Spleen (tissue), 11 donors: ENCODE results near the gene ZNF672. TPM values are rescaled to one million over a fixed set of nuclear protein-coding genes. Genes with fewer than 3 reads are reported as not detected.
A peak's percentile ranks its signal among the peaks of the same experiment; 100 is the strongest.

Experiments used
- DNase-seq: peaks from one replicate; pipeline ENCODE4 v3.0.0-alpha.2; 2020
- H3K27ac ChIP-seq, 8 donors: fragments of 200-600 bp; sonication (generic) in 7 of 8; 1 replicate in 4 of 8; 2 replicates in 4 of 8; pipeline versions ENCODE4 v1.5.0 to v1.8.0; 2016 to 2021; ENCODE audit warnings: inconsistent platforms in 4 of 8, mild to moderate bottlenecking in 4 of 8, moderate library complexity in 1 of 8
- H3K27me3 ChIP-seq, 7 donors: fragments of 200-600 bp; sonication (generic) in 6 of 7; replicated peaks in 1 of 7; 1 replicate in 4 of 7; 2 replicates in 3 of 7; pipeline versions ENCODE4 v1.5.0 to v1.8.0; 2016 to 2021; ENCODE audit warnings: inconsistent platforms in 3 of 7, mild to moderate bottlenecking in 1 of 7
- H3K36me3 ChIP-seq, 6 donors: fragments of 200-600 bp; sonication (generic) in 5 of 6; 1 replicate in 4 of 6; 2 replicates in 2 of 6; pipeline versions ENCODE4 v1.5.0 to v1.8.0; 2016 to 2021; ENCODE audit warnings: inconsistent platforms in 2 of 6
- H3K4me1 ChIP-seq, 6 donors: fragments of 200-600 bp; sonication (generic) in 5 of 6; 1 replicate in 3 of 6; 2 replicates in 3 of 6; pipeline versions ENCODE4 v1.5.0 to v1.8.0; 2016 to 2021; ENCODE audit warnings: inconsistent platforms in 3 of 6
- H3K4me3 ChIP-seq, 8 donors: fragments of 200-600 bp; sonication (generic) in 7 of 8; 1 replicate in 4 of 8; 2 replicates in 4 of 8; pipeline versions ENCODE4 v1.5.0 to v1.8.0; 2016 to 2021; ENCODE audit warnings: inconsistent platforms in 4 of 8, mild to moderate bottlenecking in 4 of 8, moderate library complexity in 2 of 8
- H3K9me3 ChIP-seq, 8 donors: fragments of 200-600 bp; sonication (generic) in 7 of 8; 1 replicate in 4 of 8; 2 replicates in 4 of 8; pipeline versions ENCODE4 v1.5.0 to v1.8.0; 2016 to 2021; ENCODE audit warnings: inconsistent platforms in 4 of 8
- CTCF ChIP-seq, 11 experiments: fragments of 200-600 bp in 7 of 11; fragments of 450-650 bp in 4 of 11; sonication (generic) in 4 of 11; IDR thresholded peaks in 8 of 11; conservative IDR thresholded peaks in 3 of 11; 1 replicate in 7 of 11; 2 replicates in 4 of 11; pipeline versions ENCODE4 v1.4.0 to v1.8.0; 2016 to 2021; ENCODE audit warnings: antibody characterized with exemption in 11 of 11, inconsistent platforms in 4 of 11, mild to moderate bottlenecking in 1 of 11
- POLR2A ChIP-seq, 3 donors: fragments of 450-650 bp; IDR thresholded peaks; one replicate each; pipeline ENCODE4 v1.5.1; 2017; ENCODE audit warnings: antibody characterized with exemption in 3 of 3, mild to moderate bottlenecking in 1 of 3
- POLR2AphosphoS5 ChIP-seq, 3 donors: sonication (generic); formaldehyde crosslinking; IDR thresholded peaks; one replicate each; pipeline ENCODE4 v1.5.1; 2017; ENCODE audit warnings: antibody characterized with exemption in 3 of 3
- WGBS, 5 donors: extraction: QIAGEN DNeasy Blood & Tissue Kit in 3 of 5; methylation state at CpG; one replicate each; pipeline versions ENCODE4 v1.1.5 to v1.1.7; 2013 to 2018; 5-methylcytosine and 5-hydroxymethylcytosine counted together
- intact Hi-C: fragments of 100-400 bp; cut with DNase I; formaldehyde crosslinking; loops from one replicate; pipeline ENCODE4 v1.15.0; 2023; ENCODE audit warnings: low total_unique reads
- polyA plus RNA-seq, 3 donors: library from polyadenylated mRNA; stranded (reverse); fragments of 200-250 nt; gene quantifications; one replicate each; pipeline ENCODE4 v1.2.1, GENCODE V29; 2013
- total RNA-seq, 7 donors: library from RNA; depleted of rRNA in 3 of 7; stranded (reverse); fragments of >200 nt in 3 of 7; fragmentation: NEBNext Ultra II Directional in 4 of 7; extraction: Animal tissue kit (Norgen Biotek cat#: 25700) in 4 of 7; gene quantifications; one replicate each; pipeline versions ENCODE4 v1.1.0 to v1.2.1, GENCODE V29; 2016 to 2021
- donor health status: healthy with polysubstance abuse.
- donor health status: DM: no; HTN: no; CAD: no; lungs with moderate emphysema.
- donor health status: DM: no; HTN: no; CAD: no.
- donor health status: Bipolar disorder and iron deficiency.
- donor health status: healthy.
- donor health status: DM: no; HTN: no; CAD: no.
- donor health status: DM: yes; HTN: yes; CAD: no.

Gene ZNF672
- total and polyA plus RNA-seq, 10 donors = 13.2 to 43.1 (median 36.1) TPM

GRCh38 chr1:248811514-248812490 lies 26.2 kb upstream of the ZNF672 start:
- no peak overlapping the region for H3K4me3 ChIP-seq
- 91 to 94% (median 92%) methylated on average over 52 to 57 of the region's 57 CpGs for WGBS, 5 donors
- H3K9me3 ChIP-seq = no peaks in the 10 kb centered on the region
- intact Hi-C loops = no loop called here
- TF ChIP-seq POLR2AphosphoS5 (IDR thresholded peaks at IDR 0.05) (peak in 2 of 3 donors; percentile 16 to 64), CTCF (IDR thresholded peaks at IDR 0.05 in 8 of 11, conservative IDR thresholded peaks at IDR 0.05 in 3 of 11) (no peak)
- peak overlapping the region in 2 of 8 donors; percentile 58 to 59 for H3K27ac ChIP-seq
- no peaks in the 10 kb centered on the region for H3K27me3 ChIP-seq
- H3K36me3 ChIP-seq = peaks cover 7 to 76% (median 57%) of the 10 kb centered on the region in 6 donors
- H3K4me1 ChIP-seq = peaks cover 9 to 69% (median 34%) of the 10 kb centered on the region in 6 donors
- peak; percentile 75 for DNase-seq

GRCh38 chr1:248812736-248813425 lies 25.1 kb upstream of the ZNF672 start:
- no peaks in the 10 kb centered on the region for H3K27me3 ChIP-seq
- TF ChIP-seq POLR2AphosphoS5 (IDR thresholded peaks at IDR 0.05) = peak in 1 of 3 donors; percentile 24
- no peak for TF ChIP-seq CTCF (IDR thresholded peaks at IDR 0.05 in 8 of 11, conservative IDR thresholded peaks at IDR 0.05 in 3 of 11)
- no peak overlapping the region for H3K4me3 ChIP-seq
- no peak for DNase-seq
- peak overlapping the region in 1 of 8 donors; percentile 59 for H3K27ac ChIP-seq
- intact Hi-C loops = no loop called here
- peaks cover 7 to 83% (median 59%) of the 10 kb centered on the region in 6 donors for H3K36me3 ChIP-seq
- H3K9me3 ChIP-seq = no peaks in the 10 kb centered on the region
- WGBS, 5 donors = 93 to 96% (median 95%) methylated on average over 23 of the region's 23 CpGs
- peaks cover 14 to 69% (median 36%) of the 10 kb centered on the region in 6 donors for H3K4me1 ChIP-seq

GRCh38 chr1:248813546-248813945 lies 24.5 kb upstream of the ZNF672 start:
- 86 to 97% (median 93%) methylated on average over 7 to 8 of the region's 8 CpGs for WGBS, 5 donors
- TF ChIP-seq CTCF (IDR thresholded peaks at IDR 0.05 in 8 of 11, conservative IDR thresholded peaks at IDR 0.05 in 3 of 11) = no peak
- TF ChIP-seq POLR2AphosphoS5 (IDR thresholded peaks at IDR 0.05) = no peak
- TF ChIP-seq POLR2A (IDR thresholded peaks at IDR 0.05) = no peak
- H3K36me3 ChIP-seq = peaks cover 7 to 85% (median 59%) of the 10 kb centered on the region in 6 donors
- H3K27me3 ChIP-seq = no peaks in the 10 kb centered on the region
- H3K27ac ChIP-seq = no peak overlapping the region
- no peak overlapping the region for H3K4me3 ChIP-seq
- H3K9me3 ChIP-seq = no peaks in the 10 kb centered on the region
- DNase-seq = peak; percentile 27
- peaks cover 15 to 72% (median 42%) of the 10 kb centered on the region in 6 donors for H3K4me1 ChIP-seq
- intact Hi-C loops = no loop called here
